ENCODE measurements around the gene GRK5. TPM values are rescaled to one million over a fixed set of nuclear protein-coding genes. Genes with fewer than 3 reads are reported as not detected.

GRK5 gene
- total RNA-seq, 1 donor from 2014 or later, result 52.8 TPM

GRCh38 chr10:119207713-119208552 lies 562 bp downstream of the GRK5 start:
- Histone ChIP-seq H3K36me3 (peaks cover 6% of the 10 kb centered on the region), H3K27ac (replicated peaks) (peak overlapping the region; percentile 97), H3K9me3 (replicated peaks) (no peaks in the 10 kb centered on the region), H3K4me3 (peak overlapping the region; percentile 97), H3K4me1 (peaks cover 70% of the 10 kb centered on the region), H3K27me3 (ENCODE audit: low read depth) (no peaks in the 10 kb centered on the region)
- TF ChIP-seq CTCF (IDR thresholded peaks at IDR 0.05; ENCODE audit: borderline replicate concordance), result no peak
- intact Hi-C loops (cut with micrococcal nuclease), result no loop called here
- peak; percentile 47 for DNase-seq

GRCh38 chr10:119208553-119208940 lies 1.2 kb downstream of the GRK5 start:
- H3K9me3 ChIP-seq (replicated peaks), result no peaks in the 10 kb centered on the region
- H3K4me1 ChIP-seq, result peaks cover 73% of the 10 kb centered on the region
- peak overlapping the region; percentile 97 for H3K4me3 ChIP-seq
- H3K27ac ChIP-seq (replicated peaks), result peak overlapping the region; percentile 97
- intact Hi-C loops (cut with micrococcal nuclease), result no loop called here
- no peak for TF ChIP-seq CTCF (IDR thresholded peaks at IDR 0.05; ENCODE audit: borderline replicate concordance)
- H3K36me3 ChIP-seq, result peaks cover 7% of the 10 kb centered on the region
- DNase-seq, result no peak
- no peaks in the 10 kb centered on the region for H3K27me3 ChIP-seq (ENCODE audit: low read depth)

GRCh38 chr10:119209035-119209735 lies 1.8 kb downstream of the GRK5 start:
- H3K4me3 ChIP-seq, result peak overlapping the region; percentile 97
- intact Hi-C loops (cut with micrococcal nuclease), result no loop called here
- DNase-seq, result peak; percentile 75
- peaks cover 7% of the 10 kb centered on the region for H3K36me3 ChIP-seq
- H3K27me3 ChIP-seq (ENCODE audit: low read depth), result no peaks in the 10 kb centered on the region
- TF ChIP-seq CTCF (IDR thresholded peaks at IDR 0.05; ENCODE audit: borderline replicate concordance), result peak; percentile 83
- peak overlapping the region; percentile 97 for H3K27ac ChIP-seq (replicated peaks)
- H3K9me3 ChIP-seq (replicated peaks), result no peaks in the 10 kb centered on the region
- H3K4me1 ChIP-seq, result peaks cover 79% of the 10 kb centered on the region

- Histone ChIP-seq H3K9me3 (replicated peaks) (no peaks in the 10 kb centered on the region), H3K27me3 (ENCODE audit: low read depth) (no peaks in the 10 kb centered on the region), H3K4me1 (peaks cover 86% of the 10 kb centered on the region), H3K36me3 (peaks cover 7% of the 10 kb centered on the region), H3K4me3 (peak overlapping the region; percentile 97), H3K27ac (replicated peaks) (peak overlapping the region; percentile 97)
- intact Hi-C loops (cut with micrococcal nuclease), result no loop called here
- DNase-seq, result no peak
- no peak for TF ChIP-seq CTCF (IDR thresholded peaks at IDR 0.05; ENCODE audit: borderline replicate concordance)
Observed at GRCh38 chr10:119209736-119210355, 2.5 kb downstream of the GRK5 start.

- Histone ChIP-seq H3K9me3 (replicated peaks) (no peaks in the 10 kb centered on the region), H3K27me3 (ENCODE audit: low read depth) (no peaks in the 10 kb centered on the region), H3K27ac (replicated peaks) (peak overlapping the region; percentile 97), H3K4me3 (peak overlapping the region; percentile 97), H3K4me1 (peaks cover 90% of the 10 kb centered on the region), H3K36me3 (peaks cover 7% of the 10 kb centered on the region)
- no peak for DNase-seq
- no peak for TF ChIP-seq CTCF (IDR thresholded peaks at IDR 0.05; ENCODE audit: borderline replicate concordance)
- intact Hi-C loops (cut with micrococcal nuclease), result no loop called here
Observed at GRCh38 chr10:119210633-119211032, 3.3 kb downstream of the GRK5 start.

All from left ventricle myocardium inferior (tissue), 1 donor.